HepG2 (cell line): ENCODE results near the gene DDN. TPM values are rescaled to one million over a fixed set of nuclear protein-coding genes. Genes with fewer than 3 reads are reported as not detected.
A peak's percentile ranks its signal among the peaks of the same experiment; 100 is the strongest.

Source experiments
- ATAC-seq: fragments of 200-7000 bp; cut with Tn5 transposase; 3 replicates; pipeline ENCODE4 v1.9.1; 2020; ENCODE audit warnings: mild to moderate bottlenecking, moderate library complexity
- BruUV-seq: library from RNA; stranded (reverse); fragments of 400-500 nt; replicated peaks from 2 replicates; lab custom pipeline; 2021; lab: Mats Ljungman, UMichigan
- CTCF ChIA-PET: fragments of 300-600 bp; formaldehyde crosslinking; extraction: SDS; loops from one replicate; lab custom pipeline; 2021; ENCODE audit warnings: low total read pairs, inconsistent platforms, low intra/inter-chr PET ratio; lab: Yijun Ruan, JAX
- POLR2A ChIA-PET: fragments of 350-600 bp; sonication (Branson Sonifier 250); formaldehyde crosslinking; loops from one replicate; lab custom pipeline; 2020; ENCODE audit warnings: antibody characterized with exemption, inconsistent platforms; lab: Yijun Ruan, JAX
- DNase-seq: peaks from one replicate; pipeline ENCODE4 v3.0.0-alpha.2; 2015; ENCODE audit warnings: low spot score
- FAIRE-seq: peaks from 3 replicates; lab custom pipeline; 2011; peaks lifted over from hg19 to GRCh38; lab: Jason Lieb, UNC
- H2AFZ ChIP-seq: one replicate; pipeline ENCODE4 v1.6.1; 2011; ENCODE audit warnings: low read length, inconsistent platforms
- H3K27ac ChIP-seq: fragments of 300-600 bp; 3 replicates; pipeline ENCODE4 v1.8.0; 2011; ENCODE audit warnings: mixed run types, mild to moderate bottlenecking, mixed read lengths, low read length, inconsistent platforms; ENCODE audit not compliant: insufficient read depth; ENCODE audit errors: extremely low read length
- H3K27me3 ChIP-seq, 2 experiments: fragments of 200-600 bp in 1 of 2; 2 replicates in 1 of 2; 3 replicates in 1 of 2; pipeline versions ENCODE4 v1.6.0 to v1.8.0; 2011; ENCODE audit warnings: low read length in 2 of 2, mild to moderate bottlenecking in 2 of 2, moderate library complexity in 2 of 2, inconsistent platforms in 1 of 2; ENCODE audit not compliant: insufficient read depth in 2 of 2, control insufficient read depth in 1 of 2
- H3K36me3 ChIP-seq, 2 experiments: fragments of 200-600 bp in 1 of 2; replicated peaks in 1 of 2; 2 replicates in 1 of 2; 3 replicates in 1 of 2; pipeline versions ENCODE4 v1.5.1 to v1.8.0; 2011; ENCODE audit warnings: low read length in 2 of 2, inconsistent platforms in 1 of 2; ENCODE audit not compliant: insufficient read depth in 2 of 2, control insufficient read depth in 1 of 2
- H3K4me1 ChIP-seq: 2 replicates; pipeline ENCODE4 v1.5.1; 2012; ENCODE audit warnings: low read length, inconsistent platforms; ENCODE audit not compliant: insufficient read depth
- H3K4me2 ChIP-seq: 2 replicates; pipeline ENCODE4 v1.6.0; 2011; ENCODE audit warnings: low read depth, low read length, inconsistent platforms
- H3K4me3 ChIP-seq, 3 experiments: fragments of 200-600 bp in 1 of 3; sonication (generic), shearing (Covaris generic) in 1 of 3; replicated peaks in 1 of 3; 2 replicates each; pipeline ENCODE4 v1.5.1; 2011 to 2016; ENCODE audit warnings: low read length in 3 of 3, inconsistent platforms in 2 of 3, low read depth in 2 of 3, mild to moderate bottlenecking in 2 of 3, control low read depth in 1 of 3, mixed read lengths in 1 of 3; ENCODE audit not compliant: insufficient read depth in 1 of 3
- H3K79me2 ChIP-seq: one replicate; pipeline ENCODE4 v1.6.1; 2011; ENCODE audit warnings: low read length, inconsistent platforms; ENCODE audit not compliant: insufficient read depth
- H3K9ac ChIP-seq: 2 replicates; pipeline ENCODE4 v1.6.0; 2011; ENCODE audit warnings: mild to moderate bottlenecking, low read depth, low read length, inconsistent platforms; ENCODE audit not compliant: insufficient read depth
- H3K9me3 ChIP-seq: 2 replicates; pipeline ENCODE4 v1.5.1; 2012; ENCODE audit warnings: mild to moderate bottlenecking, low read length
- H4K20me1 ChIP-seq: 2 replicates; pipeline ENCODE4 v1.6.0; 2011; ENCODE audit warnings: inconsistent platforms, mild to moderate bottlenecking, low read length, moderate library complexity; ENCODE audit not compliant: insufficient read depth
- AGO2 ChIP-seq: fragments of 200-400 bp; formaldehyde crosslinking; optimal IDR thresholded peaks from 2 replicates; pipeline ENCODE3; 2017; ENCODE audit warnings: mild to moderate bottlenecking, low read depth, low read length, moderate library complexity
- EED ChIP-seq: sonication (generic); formaldehyde crosslinking; IDR thresholded peaks from 2 replicates; pipeline ENCODE4 v1.5.0; 2020; ENCODE audit warnings: mild to moderate bottlenecking, missing genetic modification reagents
- NCOR1 ChIP-seq: fragments of 200-600 bp; sonication (generic); IDR thresholded peaks from 2 replicates; pipeline ENCODE4 v1.7.0; 2017; ENCODE audit warnings: antibody characterized with exemption, low read length, borderline replicate concordance
- NKX3-1 ChIP-seq: sonication (generic); formaldehyde crosslinking; IDR thresholded peaks from 2 replicates; pipeline ENCODE4 v1.5.0; 2020; ENCODE audit warnings: missing genetic modification reagents
- PHB2 ChIP-seq: fragments of 450-650 bp; IDR thresholded peaks from 2 replicates; pipeline ENCODE4 v1.6.1; 2018; ENCODE audit not compliant: partially characterized antibody
- PHF21A ChIP-seq: sonication (generic); formaldehyde crosslinking; IDR thresholded peaks from 2 replicates; pipeline ENCODE4 v1.5.0; 2020; ENCODE audit warnings: mild to moderate bottlenecking, missing genetic modification reagents
- RBM22 ChIP-seq: fragments of 200-400 bp; formaldehyde crosslinking; optimal IDR thresholded peaks from 2 replicates; pipeline ENCODE3; 2017; ENCODE audit warnings: mild to moderate bottlenecking, low read length, moderate library complexity
- TAF1 ChIP-seq: sonication (generic); formaldehyde crosslinking; IDR thresholded peaks from 2 replicates; pipeline ENCODE4 v1.4.0; 2020; ENCODE audit warnings: missing genetic modification reagents
- YEATS4 ChIP-seq: sonication (generic); formaldehyde crosslinking; IDR thresholded peaks from 2 replicates; pipeline ENCODE4 v1.4.0; 2020; ENCODE audit warnings: missing genetic modification reagents, borderline replicate concordance
- ZFY ChIP-seq: sonication (generic); formaldehyde crosslinking; IDR thresholded peaks from 2 replicates; pipeline ENCODE4 v1.4.0; 2020; ENCODE audit warnings: missing genetic modification reagents
- ZNF501 ChIP-seq: sonication (generic); formaldehyde crosslinking; IDR thresholded peaks from 2 replicates; pipeline ENCODE4 v1.5.1; 2020; ENCODE audit warnings: mild to moderate bottlenecking, moderate library complexity, missing genetic modification reagents
- ZNF543 ChIP-seq: sonication (generic); formaldehyde crosslinking; IDR thresholded peaks from 2 replicates; pipeline ENCODE4 v1.4.0; 2020; ENCODE audit warnings: mild to moderate bottlenecking, missing genetic modification reagents
- ZNF564 ChIP-seq: sonication (generic); formaldehyde crosslinking; IDR thresholded peaks from 2 replicates; pipeline ENCODE4 v1.8.1; 2023; ENCODE audit warnings: mild to moderate bottlenecking, missing genetic modification reagents
- ZNF713 ChIP-seq: sonication (generic); formaldehyde crosslinking; IDR thresholded peaks from 2 replicates; pipeline ENCODE4 v1.4.0; 2020; ENCODE audit warnings: mild to moderate bottlenecking, missing genetic modification reagents
- WGBS: methylation state at CpG from one replicate; pipeline ENCODE4 v1.1.6; 2017; ENCODE audit warnings: low lambda C conversion rate; 5-methylcytosine and 5-hydroxymethylcytosine counted together
- in situ Hi-C: cut with HindIII; loops from 2 replicates; pipeline ENCODE4 v1.10.0; 2017; ENCODE audit warnings: low pct_unique_long_range_greater_than_20kb; ENCODE audit not compliant: extremely low pct_ligation_motif_present
- intact Hi-C: fragments of 100-400 bp; cut with micrococcal nuclease; formaldehyde crosslinking; loops from one replicate; pipeline ENCODE4 v1.10.0; 2022; ENCODE audit not compliant: unreplicated experiment
- polyA plus RNA-seq, 8 experiments: library from polyadenylated mRNA; depleted of rRNA in 3 of 8; stranded (reverse) in 7 of 8; unstranded in 1 of 8; fragments of >200 nt; fragmentation: Illumina TruSeq in 4 of 8; extraction: Trizol in 4 of 8; gene quantifications; 2 replicates each; pipeline versions ENCODE4 v1.2.1 to v1.2.3, GENCODE V29; 2011 to 2016; ENCODE audit warnings: low read depth in 4 of 8, missing spikeins in 1 of 8, mixed read lengths in 1 of 8; ENCODE audit not compliant: insufficient read depth in 1 of 8
- total RNA-seq, 5 experiments: library from RNA; depleted of rRNA; stranded (reverse); fragments of >200 nt; fragmentation: Illumina TruSeq; extraction: Trizol; gene quantifications; 2 replicates each; pipeline ENCODE4 v1.2.3, GENCODE V29; 2016; ENCODE audit warnings: low read depth in 1 of 5
- TF ChIP-seq, protein P1 (sequence below): sonication (generic); formaldehyde crosslinking; IDR thresholded peaks from 2 replicates; pipeline ENCODE4 v1.4.0; 2020; ENCODE audit warnings: missing genetic modification reagents, borderline replicate concordance

The DDN gene
- total and polyA plus RNA-seq, 2 of the 13 experiments (the other 11 are each of a cell fraction or from before 2014, with no cell fraction given), result 0.24 to 0.53 TPM

DNA sequence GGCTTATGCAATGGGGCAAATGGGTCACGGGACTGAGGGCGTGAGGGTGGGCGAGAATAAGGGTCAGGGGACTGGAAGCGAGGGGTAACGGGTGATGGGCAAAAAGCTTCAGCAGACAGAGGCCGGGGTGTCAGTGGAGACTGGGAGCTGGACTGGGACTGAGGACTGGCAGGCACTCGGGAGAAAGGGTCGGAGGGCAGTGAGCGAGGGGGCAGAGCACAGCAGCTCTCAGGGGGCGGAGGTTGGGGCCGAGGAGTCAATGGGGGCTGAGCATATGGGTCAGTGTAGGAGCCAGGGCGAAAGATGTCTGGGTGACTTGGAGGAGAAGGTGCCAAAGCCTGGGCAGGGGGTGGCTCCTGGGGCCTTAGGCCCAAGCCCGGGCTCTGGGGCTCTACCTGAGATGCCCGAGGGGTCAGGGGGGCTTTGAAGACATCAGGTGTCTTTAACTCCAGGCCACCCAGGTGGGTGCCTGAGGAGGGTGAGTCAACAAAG lies 41.2 kb upstream of the DDN start:
- ATAC-seq, result no peak
- Histone ChIP-seq H3K27ac (no peak overlapping the region), H3K4me1 (no peaks in the 10 kb centered on the region), H3K79me2 (no peaks in the 10 kb centered on the region), H2AFZ (no peak overlapping the region), H3K27me3 (no peaks in the 10 kb centered on the region), H4K20me1 (0 out of 2 replicates have a peak, but pooled peaks cover 3% of the 10 kb centered on the region), H3K9ac (no peak overlapping the region), H3K9me3 (no peaks in the 10 kb centered on the region), H3K4me3 (no peak overlapping the region), H3K4me2 (no peak overlapping the region), H3K36me3 (peaks cover 53 to 91% of the 10 kb centered on the region in 2 experiments)
- CTCF ChIA-PET, result no interaction called here
- FAIRE-seq, result no peak
- no TSS peak for BruUV-seq
- POLR2A ChIA-PET, result no interaction called here
- TF ChIP-seq PHB2 (no peak), AGO2 (peak; percentile 19), ZNF713 (CRISPR knock-in tag) (no peak), ZNF564 (CRISPR knock-in tag) (no peak)
- WGBS, result 97% methylated on average over 13 of the region's 14 CpGs
- in situ Hi-C loops (no loop called here), intact Hi-C loops (no loop called here)
- no peak for DNase-seq

DNA sequence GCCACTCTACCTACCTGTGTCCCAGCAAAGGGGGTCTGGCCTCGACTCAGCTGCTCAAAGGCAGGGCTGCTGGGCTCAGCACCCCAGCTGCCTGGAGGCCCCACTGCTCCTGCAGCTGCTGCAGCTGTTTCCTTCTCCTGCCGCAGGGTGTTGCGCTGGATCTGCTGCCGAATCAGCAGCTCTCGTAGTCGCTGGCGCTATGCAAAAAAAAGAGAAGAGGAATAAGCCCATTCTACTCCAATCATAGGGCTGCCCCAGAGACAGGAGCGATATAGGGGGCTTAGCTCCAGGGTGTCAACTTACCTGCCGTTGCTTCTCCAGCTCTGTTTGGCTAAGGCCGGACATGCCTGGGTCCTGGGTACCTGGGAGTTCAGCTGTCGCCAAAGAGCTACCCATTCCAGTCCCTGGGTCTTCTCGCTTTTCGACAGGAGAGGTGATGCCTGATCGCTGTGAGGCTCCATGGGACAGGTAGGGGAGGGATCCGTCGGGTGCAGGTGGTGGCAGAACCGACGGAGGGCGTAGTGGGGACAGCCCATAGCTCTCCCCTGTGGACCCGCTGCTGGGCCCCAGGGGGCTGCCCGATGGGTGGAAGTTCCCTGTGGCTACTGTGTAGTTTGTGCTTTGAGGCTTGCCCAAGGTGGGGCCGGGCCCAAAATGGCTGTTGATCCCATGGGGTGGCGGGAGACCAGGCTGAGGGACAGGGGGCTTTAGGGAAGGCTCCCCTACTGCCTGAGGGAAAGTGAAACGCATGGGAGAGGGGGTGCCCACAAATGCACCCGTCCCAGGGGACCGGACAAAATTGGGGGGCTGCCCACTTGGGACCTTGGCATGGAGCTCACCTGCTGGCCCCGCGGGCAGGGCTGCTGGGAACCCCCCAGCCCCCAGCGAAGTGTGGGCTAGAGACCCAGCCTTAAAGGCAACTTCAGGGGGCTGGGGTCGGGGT lies 40.5 kb upstream of the DDN start:
- Histone ChIP-seq H3K4me2 (no peak overlapping the region), H3K4me3 (no peak overlapping the region), H2AFZ (no peak overlapping the region), H3K9me3 (no peaks in the 10 kb centered on the region), H4K20me1 (0 out of 2 replicates have a peak, but pooled peaks cover under 1% of the 10 kb centered on the region), H3K4me1 (no peaks in the 10 kb centered on the region), H3K27me3 (no peaks in the 10 kb centered on the region), H3K27ac (no peak overlapping the region), H3K79me2 (no peaks in the 10 kb centered on the region), H3K36me3 (peaks cover 51 to 92% of the 10 kb centered on the region in 2 experiments), H3K9ac (no peak overlapping the region)
- ATAC-seq (no peak), DNase-seq (no peak), FAIRE-seq (no peak)
- no TSS peak for BruUV-seq
- ChIA-PET CTCF (no interaction called here), POLR2A (interaction anchor here (1.2 to 2.1 kb wide), 2 partner anchors 9 to 20 kb away, joined by 3 to 5 read pairs; no protein-coding TSS in a partner anchor)
- intact Hi-C loops, result no loop called here
- 96% methylated on average over 18 of the region's 30 CpGs for WGBS
- in situ Hi-C loops, result no loop called here
- TF ChIP-seq, protein P1, sequence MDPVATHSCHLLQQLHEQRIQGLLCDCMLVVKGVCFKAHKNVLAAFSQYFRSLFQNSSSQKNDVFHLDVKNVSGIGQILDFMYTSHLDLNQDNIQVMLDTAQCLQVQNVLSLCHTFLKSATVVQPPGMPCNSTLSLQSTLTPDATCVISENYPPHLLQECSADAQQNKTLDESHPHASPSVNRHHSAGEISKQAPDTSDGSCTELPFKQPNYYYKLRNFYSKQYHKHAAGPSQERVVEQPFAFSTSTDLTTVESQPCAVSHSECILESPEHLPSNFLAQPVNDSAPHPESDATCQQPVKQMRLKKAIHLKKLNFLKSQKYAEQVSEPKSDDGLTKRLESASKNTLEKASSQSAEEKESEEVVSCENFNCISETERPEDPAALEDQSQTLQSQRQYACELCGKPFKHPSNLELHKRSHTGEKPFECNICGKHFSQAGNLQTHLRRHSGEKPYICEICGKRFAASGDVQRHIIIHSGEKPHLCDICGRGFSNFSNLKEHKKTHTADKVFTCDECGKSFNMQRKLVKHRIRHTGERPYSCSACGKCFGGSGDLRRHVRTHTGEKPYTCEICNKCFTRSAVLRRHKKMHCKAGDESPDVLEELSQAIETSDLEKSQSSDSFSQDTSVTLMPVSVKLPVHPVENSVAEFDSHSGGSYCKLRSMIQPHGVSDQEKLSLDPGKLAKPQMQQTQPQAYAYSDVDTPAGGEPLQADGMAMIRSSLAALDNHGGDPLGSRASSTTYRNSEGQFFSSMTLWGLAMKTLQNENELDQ (CRISPR knock-in tag), result no peak
- TF ChIP-seq NCOR1 (no peak), ZFY (CRISPR knock-in tag) (no peak), ZNF543 (CRISPR knock-in tag) (no peak), RBM22 (peak; percentile 88), NKX3-1 (no peak), YEATS4 (CRISPR knock-in tag) (no peak), ZNF501 (CRISPR knock-in tag) (no peak), PHF21A (CRISPR knock-in tag) (no peak), TAF1 (no peak), EED (CRISPR knock-in tag) (no peak)
